PC-9 (cell line): ENCODE results near the gene PMPCA. TPM values are rescaled to one million over a fixed set of nuclear protein-coding genes. Genes with fewer than 3 reads are reported as not detected.

Experiments used
- BruUV-seq: library from RNA; stranded (reverse); fragments of 400-500 nt; replicated peaks from 2 replicates; lab custom pipeline; 2021; lab: Mats Ljungman, UMichigan
- CTCF ChIA-PET: fragments of 300-600 bp; sonication (Branson Sonifier 250); formaldehyde crosslinking; loops from one replicate; lab custom pipeline; 2022; ENCODE audit warnings: antibody characterized with exemption; lab: Charles Lee
- POLR2A ChIA-PET: fragments of 300-600 bp; sonication (Branson Sonifier 250); formaldehyde crosslinking; loops from one replicate; lab custom pipeline; 2022; ENCODE audit warnings: antibody characterized with exemption; ENCODE audit not compliant: unreplicated experiment; lab: Charles Lee
- DNase-seq, 2 experiments: peaks; one replicate each; pipeline versions ENCODE4 v3.0.0 to v3.0.0-alpha.2; 2015 to 2022; ENCODE audit warnings: mixed read lengths in 1 of 2
- H2AFZ ChIP-seq: fragments of 200-600 bp; sonication (generic); 2 replicates; pipeline ENCODE4 v1.8.1; 2017; ENCODE audit warnings: antibody characterized with exemption
- H3F3A ChIP-seq: fragments of 200-600 bp; sonication (generic); 2 replicates; pipeline ENCODE4 v1.8.1; 2017; ENCODE audit warnings: antibody characterized with exemption, mild to moderate bottlenecking, low read depth; ENCODE audit not compliant: insufficient read depth
- H3K27ac ChIP-seq: fragments of 200-600 bp; sonication (generic); 2 replicates; pipeline ENCODE4 v1.6.1; 2016; ENCODE audit warnings: mixed run types
- H3K27me3 ChIP-seq: fragments of 200-600 bp; sonication (generic); 2 replicates; pipeline ENCODE4 v1.6.1; 2016; ENCODE audit warnings: low read depth, mixed run types; ENCODE audit not compliant: insufficient read depth
- H3K36me3 ChIP-seq: fragments of 200-600 bp; sonication (generic); 2 replicates; pipeline ENCODE4 v1.6.1; 2016; ENCODE audit warnings: low read depth, mixed run types
- H3K4me1 ChIP-seq: fragments of 200-600 bp; sonication (generic); replicated peaks from 2 replicates; pipeline ENCODE4 v1.6.1; 2016; ENCODE audit warnings: mixed run types; ENCODE audit not compliant: insufficient read depth
- H3K4me2 ChIP-seq: fragments of 200-600 bp; sonication (generic); 2 replicates; pipeline ENCODE4 v1.6.1; 2017; ENCODE audit warnings: mixed run types
- H3K4me3 ChIP-seq: fragments of 200-600 bp; sonication (generic); 2 replicates; pipeline ENCODE4 v1.6.1; 2016; ENCODE audit warnings: mixed run types
- H3K79me2 ChIP-seq: fragments of 200-600 bp; sonication (generic); 2 replicates; pipeline ENCODE4 v1.6.1; 2017; ENCODE audit warnings: low read depth, mixed run types
- H3K9me2 ChIP-seq: fragments of 200-600 bp; sonication (generic); 2 replicates; pipeline ENCODE4 v1.8.1; 2017; ENCODE audit warnings: mild to moderate bottlenecking; ENCODE audit not compliant: insufficient read depth
- H3K9me3 ChIP-seq: fragments of 200-600 bp; sonication (generic); 2 replicates; pipeline ENCODE4 v1.8.1; 2016; ENCODE audit warnings: low read depth; ENCODE audit not compliant: insufficient read depth
- H4K20me1 ChIP-seq: fragments of 200-600 bp; sonication (generic); 2 replicates; pipeline ENCODE4 v1.8.1; 2017; ENCODE audit not compliant: insufficient read depth
- EZH2 ChIP-seq: fragments of 200-600 bp; sonication (generic); IDR thresholded peaks from 2 replicates; pipeline ENCODE4 v1.8.0; 2017; ENCODE audit warnings: antibody characterized with exemption, low read depth
- intact Hi-C: fragments of 100-400 bp; cut with micrococcal nuclease; formaldehyde crosslinking; loops from one replicate; pipeline ENCODE4 v1.10.0; 2022; ENCODE audit not compliant: unreplicated experiment
- total RNA-seq: library from RNA; stranded (reverse); gene quantifications from 2 replicates; pipeline ENCODE4 v1.2.3, GENCODE V29; 2021
- TF ChIP-seq, protein P1 (sequence below): fragments of 200-600 bp; sonication (generic); conservative IDR thresholded peaks from 2 replicates; pipeline ENCODE4 v1.6.1; 2017; ENCODE audit warnings: mixed run types, antibody characterized with exemption, mild to moderate bottlenecking, moderate library complexity

PMPCA gene
- total RNA-seq, 1 experiment from 2014 or later = 78.1 TPM

DNA sequence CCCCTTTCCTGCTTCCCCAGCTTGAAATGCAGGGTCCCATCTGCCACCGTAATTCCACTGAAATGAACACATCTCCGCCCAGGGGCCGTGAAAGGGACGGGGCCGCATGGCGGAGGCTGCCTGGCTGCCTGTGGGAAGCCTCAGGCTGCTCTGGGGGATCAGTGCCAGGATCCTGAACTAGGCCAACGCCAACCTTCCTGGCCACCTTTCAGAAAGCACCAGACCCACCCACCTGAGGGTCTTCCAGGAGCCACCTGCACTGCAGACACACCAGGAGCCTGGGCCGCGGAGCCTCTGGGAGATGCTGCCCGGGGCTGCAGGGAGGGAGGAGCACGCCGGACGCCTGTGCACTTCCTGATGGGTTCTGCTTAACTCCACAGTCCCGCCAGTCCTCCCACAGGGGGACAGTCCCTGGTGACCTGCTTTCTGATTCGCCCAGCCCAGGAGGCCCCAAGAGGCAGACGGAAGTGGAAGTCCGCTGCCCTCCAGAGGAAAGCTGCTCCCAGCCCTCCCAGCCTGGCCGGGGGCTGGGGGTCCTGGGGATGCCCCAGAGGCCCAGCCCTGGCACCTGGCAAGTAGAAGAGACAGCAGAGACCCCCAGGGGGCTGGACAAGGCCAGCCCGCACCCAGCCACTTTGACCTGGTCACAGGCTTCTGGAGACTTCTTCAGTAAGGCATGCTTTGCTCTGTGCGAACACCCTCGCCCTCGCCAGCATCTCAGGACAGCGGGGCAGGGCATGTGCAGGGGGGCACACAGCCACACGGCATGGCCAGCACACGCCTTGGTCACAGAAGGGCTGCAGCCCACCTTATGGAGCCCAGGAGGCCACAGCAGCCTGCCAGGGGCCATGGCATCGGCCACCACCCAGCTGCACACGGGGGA, 36.9 kb upstream of the PMPCA start, which contains the start of gene CARD9:
CARD9 (minus strand) TSS at position 370 of the 883 bp plus-strand sequence. CDS start 1,591 bp downstream, outside the sequence.
- peak within 1 kb of the TSS; percentile 81 for H3K27ac ChIP-seq

DNA sequence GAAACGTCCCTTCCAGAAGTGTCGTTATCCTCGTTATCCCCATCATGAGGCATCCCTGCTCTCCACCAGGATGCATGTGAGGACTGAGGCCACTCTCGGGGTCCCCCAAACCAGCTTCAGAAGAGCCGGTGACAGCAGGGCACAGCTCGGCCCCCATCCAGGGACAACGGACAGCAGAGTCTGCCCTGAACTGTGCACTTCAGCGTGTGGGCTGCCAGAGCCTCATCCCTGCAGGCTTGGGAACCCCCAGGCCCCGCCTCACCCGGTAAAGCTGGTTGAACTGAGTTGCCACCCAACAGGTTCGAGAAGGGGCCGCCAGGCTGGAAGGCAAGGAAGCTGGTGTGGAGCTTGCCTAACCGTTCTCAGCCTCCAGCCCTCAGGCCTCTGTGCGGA, 36.3 kb upstream of the PMPCA start:
- H3K4me2 ChIP-seq = no peak overlapping the region; the same call in 1 of the 2 replicates
- H2AFZ ChIP-seq = no peak overlapping the region
- peaks cover 25% of the 10 kb centered on the region for H3K4me1 ChIP-seq
- intact Hi-C loops = loop anchor here (5.0 kb wide), 1 partner anchor 62 kb away; no protein-coding TSS in a partner anchor
- DNase-seq = no peak
- no peaks in the 10 kb centered on the region for H3K9me3 ChIP-seq
- H3K4me3 ChIP-seq = no peak overlapping the region
- ChIA-PET POLR2A (interaction anchor here (0.6 to 0.8 kb wide), 2 partner anchors 11 to 63 kb away, joined by 4 to 12 read pairs; partner anchors contain the start of gene DNLZ), CTCF (no interaction called here)
- no peak overlapping the region for H3K27ac ChIP-seq
- H3K79me2 ChIP-seq = no peaks in the 10 kb centered on the region
- no peaks in the 10 kb centered on the region for H3K9me2 ChIP-seq
- peaks cover 11% of the 10 kb centered on the region; the same call in 1 of the 2 replicates for H3F3A ChIP-seq
- no peaks in the 10 kb centered on the region for H4K20me1 ChIP-seq
- TF ChIP-seq, protein P1, sequence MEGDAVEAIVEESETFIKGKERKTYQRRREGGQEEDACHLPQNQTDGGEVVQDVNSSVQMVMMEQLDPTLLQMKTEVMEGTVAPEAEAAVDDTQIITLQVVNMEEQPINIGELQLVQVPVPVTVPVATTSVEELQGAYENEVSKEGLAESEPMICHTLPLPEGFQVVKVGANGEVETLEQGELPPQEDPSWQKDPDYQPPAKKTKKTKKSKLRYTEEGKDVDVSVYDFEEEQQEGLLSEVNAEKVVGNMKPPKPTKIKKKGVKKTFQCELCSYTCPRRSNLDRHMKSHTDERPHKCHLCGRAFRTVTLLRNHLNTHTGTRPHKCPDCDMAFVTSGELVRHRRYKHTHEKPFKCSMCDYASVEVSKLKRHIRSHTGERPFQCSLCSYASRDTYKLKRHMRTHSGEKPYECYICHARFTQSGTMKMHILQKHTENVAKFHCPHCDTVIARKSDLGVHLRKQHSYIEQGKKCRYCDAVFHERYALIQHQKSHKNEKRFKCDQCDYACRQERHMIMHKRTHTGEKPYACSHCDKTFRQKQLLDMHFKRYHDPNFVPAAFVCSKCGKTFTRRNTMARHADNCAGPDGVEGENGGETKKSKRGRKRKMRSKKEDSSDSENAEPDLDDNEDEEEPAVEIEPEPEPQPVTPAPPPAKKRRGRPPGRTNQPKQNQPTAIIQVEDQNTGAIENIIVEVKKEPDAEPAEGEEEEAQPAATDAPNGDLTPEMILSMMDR = no peak
- no peak for TF ChIP-seq EZH2
- H3K27me3 ChIP-seq = no peaks in the 10 kb centered on the region
- no peaks in the 10 kb centered on the region for H3K36me3 ChIP-seq
- BruUV-seq = no TSS peak

More for the DNA sequence above, 36.9 kb upstream of the PMPCA start, which contains the start of gene CARD9:
- H3F3A ChIP-seq = peaks cover 11% of the 10 kb centered on the region; the same call in 1 of the 2 replicates
- H3K4me3 ChIP-seq = peak within 1 kb of the TSS; percentile 38; the same call in 1 of the 2 replicates
- no peak within 1 kb of the TSS; the same call in 1 of the 2 replicates for H2AFZ ChIP-seq
- no peaks in the 10 kb centered on the region for H3K27me3 ChIP-seq
- TF ChIP-seq EZH2 = no peak
- TF ChIP-seq, protein P1 = no peak
- no peaks in the 10 kb centered on the region for H3K9me3 ChIP-seq
- peak within 1 kb of the TSS; percentile 78 for H3K4me2 ChIP-seq
- H3K36me3 ChIP-seq = no peaks in the 10 kb centered on the region
- DNase-seq = peak in 1 of 2 experiments; percentile 57
- H4K20me1 ChIP-seq = no peaks in the 10 kb centered on the region
- no peaks in the 10 kb centered on the region for H3K9me2 ChIP-seq
- ChIA-PET POLR2A (interaction anchor here (0.6 to 0.8 kb wide), 3 partner anchors 10 to 98 kb away, joined by 3 to 12 read pairs (median 7); partner anchors contain the start of gene DNLZ), CTCF (interaction anchor here (1.4 kb wide), 1 partner anchor 11 kb away, joined by 5 read pairs; no protein-coding TSS in a partner anchor)
- intact Hi-C loops = loop anchor here (2.0 to 5.0 kb wide), 2 partner anchors 35 to 61 kb away; no protein-coding TSS in a partner anchor
- TSS peak; percentile 33 for BruUV-seq
- no peaks in the 10 kb centered on the region for H3K79me2 ChIP-seq
- peaks cover 25% of the 10 kb centered on the region for H3K4me1 ChIP-seq

DNA sequence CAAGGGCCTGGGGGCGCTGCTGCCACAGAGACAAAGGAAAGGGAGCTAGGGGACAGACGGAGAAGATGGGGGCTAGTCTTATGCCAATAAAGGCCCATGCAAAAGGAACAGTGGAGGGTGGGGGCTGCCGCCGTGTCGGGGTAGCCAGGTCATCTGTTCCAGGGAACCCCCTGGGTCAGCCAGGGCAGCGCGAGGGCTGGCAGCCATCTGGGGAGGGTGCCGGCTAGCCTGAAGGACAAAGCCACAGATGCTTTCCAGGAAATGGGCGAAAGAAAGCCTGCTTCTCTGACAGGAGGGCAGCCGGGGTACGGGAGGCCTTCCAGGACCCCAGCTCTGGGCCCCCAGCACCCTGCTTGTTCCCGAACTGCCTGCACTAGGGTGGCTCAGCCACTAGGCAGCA, 35.4 kb upstream of the PMPCA start:
- H3K36me3 ChIP-seq = no peaks in the 10 kb centered on the region
- no peaks in the 10 kb centered on the region for H3K79me2 ChIP-seq
- H3K4me2 ChIP-seq = no peak overlapping the region
- H3K4me3 ChIP-seq = no peak overlapping the region
- TF ChIP-seq EZH2 = no peak
- H3F3A ChIP-seq = peaks cover 11% of the 10 kb centered on the region; the same call in 1 of the 2 replicates
- CTCF ChIA-PET = interaction anchor here (0.5 kb wide), 2 partner anchors 8 to 22 kb away, joined by 5 to 8 read pairs; no protein-coding TSS in a partner anchor
- no peaks in the 10 kb centered on the region for H3K9me2 ChIP-seq
- POLR2A ChIA-PET = no interaction called here
- intact Hi-C loops = no loop called here
- H3K27me3 ChIP-seq = no peaks in the 10 kb centered on the region
- no peaks in the 10 kb centered on the region for H4K20me1 ChIP-seq
- H3K27ac ChIP-seq = no peak overlapping the region
- H2AFZ ChIP-seq = no peak overlapping the region
- DNase-seq = no peak
- H3K9me3 ChIP-seq = no peaks in the 10 kb centered on the region
- peaks cover 25% of the 10 kb centered on the region for H3K4me1 ChIP-seq
- no TSS peak for BruUV-seq
